GM23248 (cell line): ENCODE measurements around the gene GTF3C5. TPM values are rescaled to one million over a fixed set of nuclear protein-coding genes. Genes with fewer than 3 reads are reported as not detected.
"Not testable (repeated sequence)": the region's sequence is repeated elsewhere in the genome, so short reads cannot be mapped to it uniquely, and the experiment has no call there.

Experiments
- DNase-seq: peaks from one replicate; pipeline ENCODE4 v3.0.0-alpha.2; 2015
- H2AFZ ChIP-seq: fragments of 200-600 bp; sonication (generic); 2 replicates; pipeline ENCODE4 v1.6.1; 2016; ENCODE audit warnings: antibody characterized with exemption
- H3F3A ChIP-seq: fragments of 200-600 bp; sonication (generic); 2 replicates; pipeline ENCODE4 v1.6.1; 2016; ENCODE audit warnings: mild to moderate bottlenecking, antibody characterized with exemption, mixed run types; ENCODE audit not compliant: insufficient read depth
- H3K27ac ChIP-seq: fragments of 200-600 bp; sonication (generic); 2 replicates; pipeline ENCODE4 v1.5.1; 2016; ENCODE audit warnings: mild to moderate bottlenecking
- H3K27me3 ChIP-seq: fragments of 200-600 bp; sonication (generic); replicated peaks from 2 replicates; pipeline ENCODE4 v1.6.1; 2016; ENCODE audit warnings: mild to moderate bottlenecking; ENCODE audit not compliant: insufficient read depth
- H3K36me3 ChIP-seq: fragments of 200-600 bp; sonication (generic); 2 replicates; pipeline ENCODE4 v1.6.1; 2016; ENCODE audit warnings: low read depth, mild to moderate bottlenecking
- H3K4me1 ChIP-seq: fragments of 200-600 bp; sonication (generic); 2 replicates; pipeline ENCODE4 v1.6.1; 2016; ENCODE audit warnings: mild to moderate bottlenecking; ENCODE audit not compliant: insufficient read depth
- H3K4me2 ChIP-seq: fragments of 200-600 bp; sonication (generic); one replicate; pipeline ENCODE4 v1.6.1; 2016; ENCODE audit warnings: mild to moderate bottlenecking; ENCODE audit not compliant: unreplicated experiment
- H3K4me3 ChIP-seq: fragments of 200-600 bp; sonication (generic); 2 replicates; pipeline ENCODE4 v1.5.1; 2016; ENCODE audit warnings: mild to moderate bottlenecking
- H3K79me2 ChIP-seq: fragments of 200-600 bp; sonication (generic); 2 replicates; pipeline ENCODE4 v1.6.1; 2016; ENCODE audit warnings: mild to moderate bottlenecking; ENCODE audit not compliant: insufficient read depth
- H3K9ac ChIP-seq: fragments of 200-600 bp; sonication (generic); 2 replicates; pipeline ENCODE4 v1.6.1; 2016; ENCODE audit warnings: mild to moderate bottlenecking
- H3K9me2 ChIP-seq: fragments of 200-600 bp; sonication (generic); 2 replicates; pipeline ENCODE4 v1.6.1; 2016; ENCODE audit warnings: mixed run types, mild to moderate bottlenecking, moderate library complexity; ENCODE audit not compliant: insufficient read depth
- H3K9me3 ChIP-seq: fragments of 200-600 bp; sonication (generic); one replicate; pipeline ENCODE4 v1.6.1; 2017; ENCODE audit warnings: low read depth
- H4K20me1 ChIP-seq: fragments of 200-600 bp; sonication (generic); 2 replicates; pipeline ENCODE4 v1.6.0; 2016; ENCODE audit not compliant: insufficient read depth
- EZH2 ChIP-seq: fragments of 200-600 bp; sonication (generic); IDR thresholded peaks from 2 replicates; pipeline ENCODE4 v1.6.1; 2018; ENCODE audit warnings: antibody characterized with exemption, mild to moderate bottlenecking; ENCODE audit not compliant: insufficient read depth, poor library complexity, severe bottlenecking
- EZH2phosphoT487 ChIP-seq: fragments of 200-600 bp; sonication (generic); IDR thresholded peaks from 2 replicates; pipeline ENCODE4 v1.6.1; 2018; ENCODE audit warnings: antibody characterized with exemption, moderate library complexity, mild to moderate bottlenecking, low read depth; ENCODE audit not compliant: insufficient read depth
- WGBS, 2 experiments: methylation state at CpG; one replicate each; pipeline ENCODE4 v1.1.6; 2015 to 2017; ENCODE audit warnings: low lambda C conversion rate in 2 of 2, low coverage in 1 of 2; ENCODE audit errors: missing lambda C conversion rate in 2 of 2; 5-methylcytosine and 5-hydroxymethylcytosine counted together
- in situ Hi-C: fragments of 300-500 bp; cut with MboI; formaldehyde crosslinking; loops from 2 replicates; pipeline ENCODE4 v1.15.0; 2020
- polyA plus RNA-seq: library from polyadenylated mRNA; unstranded; fragments of >200 nt; fragmentation: Nextera tagmentation; extraction: Ambion mirVana; gene quantifications from 2 replicates; pipeline ENCODE4 v1.2.1, GENCODE V29; 2016
- total RNA-seq: library from RNA; depleted of rRNA; stranded (reverse); fragments of >200 nt; shearing (Covaris generic); gene quantifications from 2 replicates; pipeline ENCODE4 v1.2.3, GENCODE V29; 2014

GTF3C5 gene
- total and polyA plus RNA-seq, 2 experiments from 2014 or later, result 33.5 to 40.1 TPM

DNA sequence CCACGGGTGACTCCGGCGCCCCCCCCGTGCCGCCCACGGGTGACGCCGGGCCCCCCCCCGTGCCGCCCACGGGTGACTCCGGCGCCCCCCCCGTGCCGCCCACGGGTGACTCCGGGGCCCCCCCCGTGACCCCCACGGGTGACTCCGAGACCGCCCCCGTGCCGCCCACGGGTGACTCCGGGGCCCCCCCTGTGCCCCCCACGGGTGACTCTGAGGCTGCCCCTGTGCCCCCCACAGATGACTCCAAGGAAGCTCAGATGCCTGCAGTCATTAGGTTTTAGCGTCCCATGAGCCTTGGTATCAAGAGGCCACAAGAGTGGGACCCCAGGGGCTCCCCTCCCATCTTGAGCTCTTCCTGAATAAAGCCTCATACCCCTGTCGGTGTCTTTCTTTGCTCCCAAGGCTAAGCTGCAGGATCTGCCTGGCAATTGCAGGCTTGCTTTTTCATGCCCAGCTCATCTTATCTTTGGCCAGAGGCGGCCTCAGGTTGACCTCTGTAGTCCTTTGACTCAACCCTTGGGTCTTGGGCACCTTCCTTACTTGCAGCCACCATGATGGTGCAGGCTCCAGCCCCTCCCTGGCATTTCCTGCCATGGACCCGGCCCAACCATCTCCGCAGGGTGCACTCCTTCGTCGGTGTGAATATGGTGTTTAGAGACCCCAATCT lies 40.8 kb downstream of the GTF3C5 start:
- TF ChIP-seq EZH2, result no peak
- no peak for TF ChIP-seq EZH2phosphoT487
- H3K9me3 ChIP-seq, result no peaks in the 10 kb centered on the region
- no peaks in the 10 kb centered on the region for H4K20me1 ChIP-seq
- no peak for DNase-seq
- H3K9me2 ChIP-seq, result no peaks in the 10 kb centered on the region
- H3K79me2 ChIP-seq, result no peaks in the 10 kb centered on the region
- H3K27ac ChIP-seq, result no peak overlapping the region
- H3K9ac ChIP-seq, result no peak overlapping the region
- WGBS, 2 experiments, result 86 to 97% methylated on average over 7 to 32 of the region's 33 CpGs
- no peak overlapping the region for H3K4me2 ChIP-seq
- H3K36me3 ChIP-seq, result no peaks in the 10 kb centered on the region
- no peak overlapping the region for H3K4me3 ChIP-seq
- in situ Hi-C loops, result no loop called here
- H2AFZ ChIP-seq, result no peak overlapping the region
- H3F3A ChIP-seq, result peaks cover 30% of the 10 kb centered on the region
- no peaks in the 10 kb centered on the region for H3K27me3 ChIP-seq
- peaks cover 25% of the 10 kb centered on the region for H3K4me1 ChIP-seq

DNA sequence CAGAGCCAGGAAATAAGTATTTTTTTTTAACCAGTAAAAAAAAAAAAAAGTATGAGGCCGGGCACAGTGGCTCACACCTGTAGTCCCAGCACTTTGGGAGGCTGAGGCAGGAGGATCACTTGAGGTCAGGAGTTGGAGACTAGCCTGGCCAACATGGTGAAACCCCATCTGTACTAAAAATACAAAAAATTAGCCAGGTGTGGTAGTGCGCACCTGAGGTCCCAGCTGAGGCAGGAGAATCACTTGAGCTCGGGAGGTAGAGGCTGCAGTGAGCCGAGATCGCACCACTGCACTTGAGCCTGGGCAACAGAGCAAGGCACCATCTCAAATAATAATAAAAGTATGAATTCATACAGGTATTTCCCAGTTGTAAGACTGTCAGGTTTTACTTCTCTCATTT lies 41.4 kb downstream of the GTF3C5 start:
- H3K4me2 ChIP-seq, in situ Hi-C loops, H3K27me3 ChIP-seq, H3K9me2 ChIP-seq, H3K36me3 ChIP-seq, DNase-seq, H3K4me3 ChIP-seq, H3K9me3 ChIP-seq, H3K79me2 ChIP-seq, H2AFZ ChIP-seq, H3K9ac ChIP-seq, H3K27ac ChIP-seq, H4K20me1 ChIP-seq: not testable (repeated sequence)
- 87 to 93% methylated on average over 5 of the region's 5 CpGs for WGBS, 2 experiments
- H3K4me1 ChIP-seq, result peaks cover 29% of the 10 kb centered on the region
- H3F3A ChIP-seq, result peaks cover 36% of the 10 kb centered on the region

DNA sequence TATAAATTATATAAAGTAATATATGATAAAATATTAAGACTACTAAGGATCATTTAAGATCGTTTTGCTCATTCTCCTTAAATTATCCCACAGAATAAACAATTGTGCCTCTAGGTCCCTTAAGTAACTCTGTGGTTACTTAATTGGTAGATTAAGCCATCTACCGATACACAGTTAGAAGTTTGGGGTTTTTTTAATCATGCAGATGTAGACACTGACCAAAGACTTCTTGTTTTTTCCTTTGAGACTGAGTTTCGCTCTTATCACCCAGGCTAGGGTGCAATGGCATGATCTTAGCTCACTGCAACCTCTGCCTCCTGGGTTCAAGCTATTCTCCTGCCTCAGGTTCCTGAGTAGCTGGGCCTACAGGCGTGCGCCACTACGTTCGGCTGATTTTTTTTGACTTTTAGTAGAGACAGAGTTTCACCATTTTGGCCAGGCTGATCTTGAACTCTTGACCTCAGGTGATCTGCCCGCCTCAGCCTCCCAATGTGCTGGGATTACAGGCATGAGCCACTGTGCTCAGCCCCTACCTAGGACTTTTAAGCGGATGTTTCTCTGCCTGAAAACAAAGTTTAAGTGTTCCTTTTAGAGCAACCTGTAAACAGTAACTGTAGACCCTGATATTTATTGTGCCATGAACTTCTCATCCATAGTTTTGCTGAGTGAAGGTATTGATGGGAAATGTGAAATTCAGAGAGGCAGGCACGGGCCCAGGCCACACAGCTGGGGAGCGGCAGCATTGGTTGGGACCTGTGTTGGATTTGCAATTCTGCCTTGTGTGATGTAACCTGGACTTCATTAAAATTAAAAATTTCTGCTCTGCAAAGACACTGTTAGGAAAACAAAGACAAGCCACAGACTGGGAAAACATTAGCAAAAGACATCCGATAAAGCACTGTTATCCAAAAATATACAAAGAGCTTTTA lies 42.6 kb downstream of the GTF3C5 start:
- no peaks in the 10 kb centered on the region for H3K79me2 ChIP-seq
- H2AFZ ChIP-seq, result no peak overlapping the region
- no peaks in the 10 kb centered on the region for H3K36me3 ChIP-seq
- peaks cover 29% of the 10 kb centered on the region for H3K4me1 ChIP-seq
- H3K27me3 ChIP-seq, result no peaks in the 10 kb centered on the region
- 89 to 90% methylated on average over 12 of the region's 12 CpGs for WGBS, 2 experiments
- TF ChIP-seq EZH2 (no peak), EZH2phosphoT487 (no peak)
- no peak overlapping the region for H3K27ac ChIP-seq
- H3K9ac ChIP-seq, result no peak overlapping the region
- H3F3A ChIP-seq, result peaks cover 36% of the 10 kb centered on the region
- DNase-seq, result no peak
- no peaks in the 10 kb centered on the region for H3K9me3 ChIP-seq
- no peak overlapping the region for H3K4me3 ChIP-seq
- no peaks in the 10 kb centered on the region for H3K9me2 ChIP-seq
- no peaks in the 10 kb centered on the region for H4K20me1 ChIP-seq
- in situ Hi-C loops, result no loop called here
- no peak overlapping the region for H3K4me2 ChIP-seq

DNA sequence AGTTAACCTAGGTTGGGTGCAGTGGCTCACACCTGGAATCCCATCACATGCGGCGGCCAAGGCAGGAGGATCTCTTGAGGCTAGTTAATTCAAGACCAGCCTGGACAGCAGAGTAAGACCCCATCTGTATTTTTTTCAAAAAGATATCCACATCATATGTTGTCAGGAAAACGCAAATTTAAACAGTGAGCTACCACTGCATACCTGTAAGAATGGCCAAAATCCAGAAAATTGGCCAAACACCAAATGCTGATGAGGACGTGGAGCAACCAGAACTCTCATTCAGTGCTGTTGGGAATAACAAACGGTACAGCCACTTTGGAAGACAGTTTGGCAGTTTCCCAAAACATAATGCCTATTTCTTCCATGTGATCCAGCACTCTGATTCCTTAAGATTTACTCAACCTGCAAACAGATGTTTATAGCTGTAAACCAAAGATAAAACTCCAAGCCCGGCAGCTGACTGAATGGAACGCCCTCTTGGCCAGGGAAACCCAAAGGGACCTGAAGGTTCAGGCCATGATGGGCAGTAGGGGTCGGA lies 43.4 kb downstream of the GTF3C5 start:
- in situ Hi-C loops, result no loop called here
- Histone ChIP-seq H3K27ac (no peak overlapping the region), H3K9me3 (no peaks in the 10 kb centered on the region), H3K4me2 (peak overlapping the region; percentile 25), H2AFZ (no peak overlapping the region), H3K4me3 (no peak overlapping the region), H3K27me3 (no peaks in the 10 kb centered on the region), H4K20me1 (no peaks in the 10 kb centered on the region), H3K36me3 (no peaks in the 10 kb centered on the region), H3F3A (peaks cover 36% of the 10 kb centered on the region), H3K9ac (no peak overlapping the region), H3K79me2 (no peaks in the 10 kb centered on the region), H3K4me1 (peaks cover 29% of the 10 kb centered on the region), H3K9me2 (no peaks in the 10 kb centered on the region)
- 47 to 50% methylated on average over 8 of the region's 8 CpGs for WGBS, 2 experiments
- TF ChIP-seq EZH2 (no peak), EZH2phosphoT487 (no peak)
- peak; percentile 56 for DNase-seq
